ENCODE measurements around the gene HDAC6. TPM values are rescaled to one million over a fixed set of nuclear protein-coding genes. Genes with fewer than 3 reads are reported as not detected.
"Not testable (repeated sequence)": the region's sequence is repeated elsewhere in the genome, so short reads cannot be mapped to it uniquely, and the experiment has no call there.

HDAC6 gene
- total RNA-seq, 1 experiment from 2014 or later, result 68.1 TPM

- H3K27ac Mint-ChIP-seq (ENCODE audit: unreplicated experiment), result no peak overlapping the region
- no peak for TF ChIP-seq CTCF (IDR thresholded peaks at IDR 0.05; ENCODE audit: unreplicated experiment)
- H3K36me3 Mint-ChIP-seq (ENCODE audit: insufficient read depth, unreplicated experiment), result peaks cover 6% of the 10 kb centered on the region
- H3K27me3 Mint-ChIP-seq (ENCODE audit: unreplicated experiment), result no peaks in the 10 kb centered on the region
- no peak for DNase-seq
- H3K9me3 Mint-ChIP-seq (ENCODE audit: low read depth, unreplicated experiment), result no peaks in the 10 kb centered on the region
- intact Hi-C loops (cut with micrococcal nuclease; ENCODE audit: unreplicated experiment), result no loop called here
- no peaks in the 10 kb centered on the region for H3K4me1 Mint-ChIP-seq (ENCODE audit: low read depth, unreplicated experiment)
- CTCF ChIA-PET, result no interaction called here
- no TSS peak for BruUV-seq (replicated peaks)
- H3K4me3 Mint-ChIP-seq (ENCODE audit: low read depth, unreplicated experiment), result no peak overlapping the region
These were observed 16.2 kb downstream of the HDAC6 start for GRCh38 chrX:48818098-48818497.

GRCh38 chrX:48818866-48819265 is 17.0 kb downstream of the HDAC6 start:
- H3K9me3 Mint-ChIP-seq (ENCODE audit: low read depth, unreplicated experiment), result no peaks in the 10 kb centered on the region
- H3K36me3 Mint-ChIP-seq (ENCODE audit: insufficient read depth, unreplicated experiment), result peaks cover 4% of the 10 kb centered on the region
- intact Hi-C loops (cut with micrococcal nuclease; ENCODE audit: unreplicated experiment), result no loop called here

GRCh38 chrX:48819394-48819793 is 17.5 kb downstream of the HDAC6 start:
- H3K27me3 Mint-ChIP-seq (ENCODE audit: unreplicated experiment); H3K4me3 Mint-ChIP-seq (ENCODE audit: low read depth, unreplicated experiment); H3K4me1 Mint-ChIP-seq (ENCODE audit: low read depth, unreplicated experiment); CTCF ChIA-PET; H3K27ac Mint-ChIP-seq (ENCODE audit: unreplicated experiment); H3K36me3 Mint-ChIP-seq (ENCODE audit: insufficient read depth, unreplicated experiment); intact Hi-C loops (cut with micrococcal nuclease; ENCODE audit: unreplicated experiment); BruUV-seq (replicated peaks); H3K9me3 Mint-ChIP-seq (ENCODE audit: low read depth, unreplicated experiment); DNase-seq: not testable (repeated sequence)

More at GRCh38 chrX:48818866-48819265, 17.0 kb downstream of the HDAC6 start:
- no TSS peak for BruUV-seq (replicated peaks)
- CTCF ChIA-PET, result no interaction called here
- no peak for TF ChIP-seq CTCF (IDR thresholded peaks at IDR 0.05; ENCODE audit: unreplicated experiment)
- Mint-ChIP-seq H3K4me1 (ENCODE audit: low read depth, unreplicated experiment) (no peaks in the 10 kb centered on the region), H3K27me3 (ENCODE audit: unreplicated experiment) (no peaks in the 10 kb centered on the region), H3K27ac (ENCODE audit: unreplicated experiment) (no peak overlapping the region), H3K4me3 (ENCODE audit: low read depth, unreplicated experiment) (no peak overlapping the region)
- no peak for DNase-seq

- H3K9me3 Mint-ChIP-seq (ENCODE audit: low read depth, unreplicated experiment), result no peaks in the 10 kb centered on the region
- H3K27me3 Mint-ChIP-seq (ENCODE audit: unreplicated experiment), result no peaks in the 10 kb centered on the region
- CTCF ChIA-PET, result interaction anchor here (0.6 to 0.7 kb wide), 2 partner anchors 68 to 77 kb away, joined by 4 to 7 read pairs; no protein-coding TSS in a partner anchor
- no TSS peak for BruUV-seq (replicated peaks)
- peaks cover 4% of the 10 kb centered on the region for H3K36me3 Mint-ChIP-seq (ENCODE audit: insufficient read depth, unreplicated experiment)
- no peaks in the 10 kb centered on the region for H3K4me1 Mint-ChIP-seq (ENCODE audit: low read depth, unreplicated experiment)
- no peak for DNase-seq
- intact Hi-C loops (cut with micrococcal nuclease; ENCODE audit: unreplicated experiment), result no loop called here
- no peak overlapping the region for H3K4me3 Mint-ChIP-seq (ENCODE audit: low read depth, unreplicated experiment)
- H3K27ac Mint-ChIP-seq (ENCODE audit: unreplicated experiment), result no peak overlapping the region
- no peak for TF ChIP-seq CTCF (IDR thresholded peaks at IDR 0.05; ENCODE audit: unreplicated experiment)
These were observed 21.2 kb downstream of the HDAC6 start for GRCh38 chrX:48823053-48823452.

- H3K36me3 Mint-ChIP-seq (ENCODE audit: insufficient read depth, unreplicated experiment), result peaks cover 9% of the 10 kb centered on the region
- H3K4me1 Mint-ChIP-seq (ENCODE audit: low read depth, unreplicated experiment), result no peaks in the 10 kb centered on the region
- no peak overlapping the region for H3K27ac Mint-ChIP-seq (ENCODE audit: unreplicated experiment)
- H3K4me3 Mint-ChIP-seq (ENCODE audit: low read depth, unreplicated experiment), result no peak overlapping the region
- no peaks in the 10 kb centered on the region for H3K9me3 Mint-ChIP-seq (ENCODE audit: low read depth, unreplicated experiment)
- no peaks in the 10 kb centered on the region for H3K27me3 Mint-ChIP-seq (ENCODE audit: unreplicated experiment)
- intact Hi-C loops (cut with micrococcal nuclease; ENCODE audit: unreplicated experiment), result no loop called here
- BruUV-seq (replicated peaks), result no TSS peak
- TF ChIP-seq CTCF (IDR thresholded peaks at IDR 0.05; ENCODE audit: unreplicated experiment), result no peak
- DNase-seq, result no peak
- CTCF ChIA-PET, result interaction anchor here (0.7 kb wide), 1 partner anchor 67 kb away, joined by 4 read pairs; no protein-coding TSS in a partner anchor
These were observed 22.2 kb downstream of the HDAC6 start for GRCh38 chrX:48824066-48824465.
